ENCODE data around the gene SENP6.
"Not testable (repeated sequence)": the region's sequence is repeated elsewhere in the genome, so short reads cannot be mapped to it uniquely, and the experiment has no call there.

SENP6 gene

DNA sequence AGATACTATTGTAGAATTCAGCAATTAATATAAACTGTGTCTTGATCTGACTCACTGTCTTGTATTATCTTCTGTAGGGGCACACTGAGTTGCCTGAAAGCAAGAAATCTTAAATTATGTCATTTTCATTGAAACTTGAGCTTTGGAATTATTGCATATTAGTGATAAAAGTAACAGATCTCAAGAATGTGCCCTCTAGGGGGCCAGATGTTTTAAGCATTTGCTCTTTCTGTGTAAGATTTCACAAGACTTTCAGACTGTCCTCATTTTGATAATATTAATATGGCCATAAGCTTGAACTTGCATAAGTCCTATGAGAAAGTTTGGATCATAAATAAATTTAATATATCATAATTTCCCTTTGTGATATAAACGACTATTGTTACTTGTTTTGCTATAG lies 91.9 kb downstream of the SENP6 start:
- H3K36me3 ChIP-seq (ENCODE audit: insufficient read depth, insufficient read length, low read length) = peaks cover 33% of the 10 kb centered on the region
- no peaks in the 10 kb centered on the region for H3K27me3 ChIP-seq (ENCODE audit: insufficient read depth, insufficient read length)
- H3K4me3 ChIP-seq (ENCODE audit: insufficient read length, low read depth) = no peak overlapping the region
- H3K4me1 ChIP-seq (ENCODE audit: insufficient read depth, insufficient read length) = no peaks in the 10 kb centered on the region
- TF ChIP-seq YY1 (IDR thresholded peaks at IDR 0.05; ENCODE audit: insufficient read depth, insufficient read length) (no peak), SUZ12 (IDR thresholded peaks at IDR 0.05; ENCODE audit: extremely low read depth, insufficient read depth, insufficient read length) (no peak), ZNF274 (IDR thresholded peaks at IDR 0.05; ENCODE audit: low read depth, low read length) (no peak)
- no peak overlapping the region for H3K9ac ChIP-seq (ENCODE audit: insufficient read length, low read depth)
- DNase-seq (ENCODE audit: low read depth, low spot score) = no peak
- H3K9me3 ChIP-seq (ENCODE audit: insufficient read depth, low read length) = no peaks in the 10 kb centered on the region

DNA sequence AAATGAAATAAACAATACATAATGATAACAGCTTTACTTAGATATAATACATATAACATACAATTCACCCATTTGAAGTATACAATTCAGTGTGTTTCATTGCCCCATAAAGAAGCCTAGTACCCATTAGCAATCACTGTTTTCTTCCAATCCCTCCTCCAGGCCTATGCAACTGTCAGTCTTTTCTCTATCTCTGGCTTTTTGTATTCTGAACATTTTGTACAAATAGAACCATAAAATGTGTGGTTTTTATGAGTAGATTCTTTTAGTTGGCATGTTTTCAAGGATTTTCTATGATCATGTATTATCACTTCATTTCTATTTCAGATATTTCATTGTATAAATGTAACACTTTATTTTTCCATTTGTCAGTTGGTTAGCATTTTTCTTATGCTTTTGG lies 92.7 kb downstream of the SENP6 start:
- Histone ChIP-seq H3K9ac (ENCODE audit: insufficient read length, low read depth) (no peak overlapping the region), H3K4me3 (ENCODE audit: insufficient read length, low read depth) (no peak overlapping the region), H3K9me3 (ENCODE audit: insufficient read depth, low read length) (no peaks in the 10 kb centered on the region), H3K4me1 (ENCODE audit: insufficient read depth, insufficient read length) (no peaks in the 10 kb centered on the region), H3K36me3 (ENCODE audit: insufficient read depth, insufficient read length, low read length) (peaks cover 33% of the 10 kb centered on the region), H3K27me3 (ENCODE audit: insufficient read depth, insufficient read length) (no peaks in the 10 kb centered on the region)
- no peak for DNase-seq (ENCODE audit: low read depth, low spot score)
- no peak for TF ChIP-seq SUZ12 (IDR thresholded peaks at IDR 0.05; ENCODE audit: extremely low read depth, insufficient read depth, insufficient read length)
- TF ChIP-seq ZNF274 (IDR thresholded peaks at IDR 0.05; ENCODE audit: low read depth, low read length) = no peak
- TF ChIP-seq YY1 (IDR thresholded peaks at IDR 0.05; ENCODE audit: insufficient read depth, insufficient read length) = no peak

DNA sequence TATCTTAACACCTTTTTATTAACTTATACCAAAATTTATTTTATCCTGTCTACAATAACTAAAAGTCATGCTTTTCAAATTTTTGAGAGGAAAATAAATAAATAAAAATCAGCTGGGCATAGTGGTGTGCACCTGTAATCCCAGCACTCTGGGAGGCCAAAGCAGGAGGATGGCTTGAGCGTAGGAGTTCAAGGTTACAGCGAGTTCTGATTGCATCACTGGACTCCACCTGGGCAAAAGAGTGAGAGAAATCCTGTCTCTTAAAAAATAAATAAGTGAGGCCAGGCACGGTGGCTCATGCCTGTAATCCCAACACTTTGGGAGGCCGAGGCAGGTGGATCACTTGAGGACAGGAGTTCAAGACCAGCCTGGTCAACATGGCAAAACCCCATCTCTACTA lies 106.7 kb downstream of the SENP6 start:
- H3K9ac ChIP-seq (ENCODE audit: insufficient read length, low read depth); DNase-seq (ENCODE audit: low read depth, low spot score); H3K4me1 ChIP-seq (ENCODE audit: insufficient read depth, insufficient read length); H3K9me3 ChIP-seq (ENCODE audit: insufficient read depth, low read length); H3K4me3 ChIP-seq (ENCODE audit: insufficient read length, low read depth); H3K27me3 ChIP-seq (ENCODE audit: insufficient read depth, insufficient read length): not testable (repeated sequence)
- peaks cover 41% of the 10 kb centered on the region for H3K36me3 ChIP-seq (ENCODE audit: insufficient read depth, insufficient read length, low read length)

DNA sequence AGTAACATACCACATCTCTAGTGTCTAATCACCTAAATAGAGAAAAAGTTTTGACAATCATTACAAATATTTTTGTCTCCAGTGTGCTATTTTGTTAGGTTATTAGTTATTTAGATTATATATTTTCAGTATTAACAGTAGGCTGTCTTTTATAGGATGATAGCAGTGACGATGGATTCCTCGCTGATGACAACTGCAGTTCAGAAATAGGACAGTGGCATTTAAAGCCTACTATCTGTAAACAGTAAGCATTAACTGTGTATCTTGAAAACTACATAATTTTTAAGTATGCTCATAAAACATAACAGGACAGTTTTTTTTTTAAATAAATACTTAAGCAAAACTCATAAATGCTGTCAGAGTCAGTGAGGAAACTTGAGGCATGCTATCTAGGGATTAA lies 109.5 kb downstream of the SENP6 start:
- H3K4me1 ChIP-seq (ENCODE audit: insufficient read depth, insufficient read length) = no peaks in the 10 kb centered on the region

DNA sequence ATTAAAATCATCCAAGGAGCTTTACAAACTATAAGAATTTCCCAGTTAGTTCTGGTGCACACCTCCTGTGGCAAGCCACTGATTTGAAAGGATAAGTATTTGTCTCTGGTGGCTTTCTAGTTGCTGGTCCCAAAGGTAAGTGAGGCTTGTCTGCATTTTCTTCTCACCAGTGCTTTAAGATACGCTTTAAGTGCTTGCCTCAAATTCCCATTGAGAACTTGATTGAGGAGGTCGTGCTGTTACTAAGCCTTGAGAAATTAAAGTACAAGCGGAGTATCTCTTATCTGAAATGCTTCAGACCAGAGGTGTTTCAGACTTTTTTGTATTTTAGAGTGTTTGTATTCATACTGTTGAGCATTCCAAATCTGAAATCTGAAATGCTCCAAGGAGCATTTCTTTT lies 117.5 kb downstream of the SENP6 start:
- TF ChIP-seq YY1 (IDR thresholded peaks at IDR 0.05; ENCODE audit: insufficient read depth, insufficient read length) (no peak), SUZ12 (IDR thresholded peaks at IDR 0.05; ENCODE audit: extremely low read depth, insufficient read depth, insufficient read length) (no peak), ZNF274 (IDR thresholded peaks at IDR 0.05; ENCODE audit: low read depth, low read length) (no peak)

More for the DNA sequence above, 109.5 kb downstream of the SENP6 start:
- Histone ChIP-seq H3K27me3 (ENCODE audit: insufficient read depth, insufficient read length) (no peaks in the 10 kb centered on the region), H3K4me3 (ENCODE audit: insufficient read length, low read depth) (no peak overlapping the region), H3K9me3 (ENCODE audit: insufficient read depth, low read length) (no peaks in the 10 kb centered on the region), H3K9ac (ENCODE audit: insufficient read length, low read depth) (no peak overlapping the region), H3K36me3 (ENCODE audit: insufficient read depth, insufficient read length, low read length) (peaks cover 56% of the 10 kb centered on the region)
- no peak for DNase-seq (ENCODE audit: low read depth, low spot score)
- TF ChIP-seq SUZ12 (IDR thresholded peaks at IDR 0.05; ENCODE audit: extremely low read depth, insufficient read depth, insufficient read length) (no peak), YY1 (IDR thresholded peaks at IDR 0.05; ENCODE audit: insufficient read depth, insufficient read length) (no peak), ZNF274 (IDR thresholded peaks at IDR 0.05; ENCODE audit: low read depth, low read length) (no peak)

DNA sequence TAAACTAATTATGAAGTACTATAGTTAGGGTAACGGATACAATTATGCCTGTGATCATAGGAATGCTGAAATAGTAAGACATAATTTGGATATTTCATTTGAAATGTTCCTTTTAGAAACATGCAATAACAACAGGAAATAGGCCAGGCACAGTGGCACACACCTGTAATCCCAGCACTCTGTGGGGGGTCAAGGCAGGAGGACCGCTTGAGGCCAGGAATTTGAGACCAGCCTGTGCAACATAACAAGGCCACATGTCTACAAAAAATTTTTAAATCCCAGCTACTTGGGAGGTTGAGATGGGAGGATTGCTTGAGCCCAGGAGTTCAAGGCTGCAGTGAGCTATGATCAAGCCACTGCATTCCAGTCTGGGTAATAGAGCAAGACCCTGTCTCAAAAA lies 121.7 kb downstream of the SENP6 start:
- Histone ChIP-seq H3K4me3 (ENCODE audit: insufficient read length, low read depth) (no peak overlapping the region), H3K4me1 (ENCODE audit: insufficient read depth, insufficient read length) (no peaks in the 10 kb centered on the region), H3K9ac (ENCODE audit: insufficient read length, low read depth) (no peak overlapping the region), H3K9me3 (ENCODE audit: insufficient read depth, low read length) (no peaks in the 10 kb centered on the region), H3K27me3 (ENCODE audit: insufficient read depth, insufficient read length) (no peaks in the 10 kb centered on the region), H3K36me3 (ENCODE audit: insufficient read depth, insufficient read length, low read length) (no peaks in the 10 kb centered on the region)
- no peak for DNase-seq (ENCODE audit: low read depth, low spot score)
- TF ChIP-seq SUZ12 (IDR thresholded peaks at IDR 0.05; ENCODE audit: extremely low read depth, insufficient read depth, insufficient read length) = no peak
- no peak for TF ChIP-seq ZNF274 (IDR thresholded peaks at IDR 0.05; ENCODE audit: low read depth, low read length)
- TF ChIP-seq YY1 (IDR thresholded peaks at IDR 0.05; ENCODE audit: insufficient read depth, insufficient read length) = no peak

More for the DNA sequence above, 117.5 kb downstream of the SENP6 start:
- H3K9ac ChIP-seq (ENCODE audit: insufficient read length, low read depth) = no peak overlapping the region
- H3K36me3 ChIP-seq (ENCODE audit: insufficient read depth, insufficient read length, low read length) = peaks cover 21% of the 10 kb centered on the region
- no peak overlapping the region for H3K4me3 ChIP-seq (ENCODE audit: insufficient read length, low read depth)
- H3K9me3 ChIP-seq (ENCODE audit: insufficient read depth, low read length) = no peaks in the 10 kb centered on the region
- no peak for DNase-seq (ENCODE audit: low read depth, low spot score)
- H3K27me3 ChIP-seq (ENCODE audit: insufficient read depth, insufficient read length) = no peaks in the 10 kb centered on the region
- no peaks in the 10 kb centered on the region for H3K4me1 ChIP-seq (ENCODE audit: insufficient read depth, insufficient read length)

DNA sequence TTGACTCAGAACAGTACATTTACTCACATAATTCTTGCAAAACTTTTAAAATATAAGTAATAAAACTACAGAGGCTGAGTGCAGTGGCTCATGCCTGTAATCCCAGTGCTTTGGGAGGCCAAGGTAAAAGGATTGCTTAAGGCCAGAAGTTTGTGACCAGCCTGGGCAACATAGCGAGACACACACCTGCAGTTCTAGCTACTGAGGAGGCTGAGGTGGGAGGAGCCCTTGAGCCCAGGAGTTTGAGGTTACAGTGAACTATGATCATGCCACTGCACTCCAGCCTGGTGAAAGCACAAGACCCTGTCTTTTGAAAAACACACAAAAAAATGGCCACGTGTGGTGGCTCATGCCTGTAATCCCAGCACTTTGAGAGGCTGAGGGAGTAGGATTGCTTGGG lies 125.5 kb downstream of the SENP6 start:
- Histone ChIP-seq H3K9me3 (ENCODE audit: insufficient read depth, low read length) (no peaks in the 10 kb centered on the region), H3K27me3 (ENCODE audit: insufficient read depth, insufficient read length) (no peaks in the 10 kb centered on the region), H3K9ac (ENCODE audit: insufficient read length, low read depth) (no peak overlapping the region), H3K36me3 (ENCODE audit: insufficient read depth, insufficient read length, low read length) (no peaks in the 10 kb centered on the region), H3K4me3 (ENCODE audit: insufficient read length, low read depth) (no peak overlapping the region), H3K4me1 (ENCODE audit: insufficient read depth, insufficient read length) (no peaks in the 10 kb centered on the region)
- TF ChIP-seq ZNF274 (IDR thresholded peaks at IDR 0.05; ENCODE audit: low read depth, low read length) = no peak
- TF ChIP-seq YY1 (IDR thresholded peaks at IDR 0.05; ENCODE audit: insufficient read depth, insufficient read length) = no peak
- no peak for TF ChIP-seq SUZ12 (IDR thresholded peaks at IDR 0.05; ENCODE audit: extremely low read depth, insufficient read depth, insufficient read length)
- DNase-seq (ENCODE audit: low read depth, low spot score) = no peak

DNA sequence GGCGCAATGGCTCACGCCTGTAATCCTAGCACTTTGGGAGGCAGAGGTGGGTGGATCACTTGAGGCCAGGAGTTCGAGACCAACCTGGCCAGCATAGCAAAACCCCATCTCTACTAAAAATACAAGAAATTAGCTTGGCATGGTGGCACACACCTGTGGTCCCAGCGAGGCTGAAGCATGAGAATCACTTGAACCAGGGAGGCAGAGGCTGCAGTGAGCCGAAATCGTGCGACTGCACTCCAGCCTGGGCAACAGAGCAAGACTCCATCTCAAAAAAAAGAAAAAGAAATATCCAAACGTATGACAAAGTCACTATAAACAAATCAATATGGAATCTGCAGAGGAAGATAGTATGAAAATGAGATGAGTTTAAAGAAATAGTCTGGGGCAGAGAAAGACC lies 129.3 kb downstream of the SENP6 start:
- not testable (repeated sequence) for H3K36me3 ChIP-seq (ENCODE audit: insufficient read depth, insufficient read length, low read length); H3K4me1 ChIP-seq (ENCODE audit: insufficient read depth, insufficient read length); H3K4me3 ChIP-seq (ENCODE audit: insufficient read length, low read depth); H3K27me3 ChIP-seq (ENCODE audit: insufficient read depth, insufficient read length); H3K9me3 ChIP-seq (ENCODE audit: insufficient read depth, low read length); H3K9ac ChIP-seq (ENCODE audit: insufficient read length, low read depth); DNase-seq (ENCODE audit: low read depth, low spot score)

All from NT2/D1 (cell line).